DOHH2 (cell line): ENCODE data around the gene PHF21B.

Experiments used
- H3F3A ChIP-seq: fragments of 200-600 bp; sonication (generic), shearing (Covaris generic); 2 replicates; pipeline ENCODE4 v1.6.0; 2016; ENCODE audit warnings: antibody characterized with exemption, mild to moderate bottlenecking; ENCODE audit not compliant: control insufficient read depth, insufficient read depth
- H3K27ac ChIP-seq: fragments of 200-600 bp; sonication (generic); 2 replicates; pipeline ENCODE4 v1.5.1; 2014; ENCODE audit warnings: low read depth, mild to moderate bottlenecking, low read length, moderate library complexity
- H3K27me3 ChIP-seq: fragments of 200-600 bp; sonication (generic); 2 replicates; pipeline ENCODE4 v1.6.1; 2014; ENCODE audit warnings: mild to moderate bottlenecking, low read length, mixed read lengths; ENCODE audit not compliant: control insufficient read depth
- H3K36me3 ChIP-seq: fragments of 200-600 bp; sonication (generic); 2 replicates; pipeline ENCODE4 v1.6.1; 2014; ENCODE audit warnings: mild to moderate bottlenecking, low read length, moderate library complexity, mixed read lengths; ENCODE audit not compliant: control insufficient read depth
- H3K4me1 ChIP-seq: fragments of 200-600 bp; sonication (generic); 2 replicates; pipeline ENCODE4 v1.6.1; 2014; ENCODE audit warnings: mild to moderate bottlenecking, low read length, mixed read lengths; ENCODE audit not compliant: control insufficient read depth
- H3K4me2 ChIP-seq: fragments of 200-600 bp; sonication (generic); 2 replicates; pipeline ENCODE4 v1.6.0; 2014; ENCODE audit warnings: mild to moderate bottlenecking, low read length, moderate library complexity
- H3K4me3 ChIP-seq: fragments of 200-600 bp; sonication (generic); 2 replicates; pipeline ENCODE4 v1.5.1; 2014; ENCODE audit warnings: mild to moderate bottlenecking, low read length, mixed read lengths
- H3K79me2 ChIP-seq: fragments of 200-600 bp; sonication (generic); 2 replicates; pipeline ENCODE4 v1.6.1; 2014; ENCODE audit warnings: mild to moderate bottlenecking, low read length, mixed read lengths; ENCODE audit not compliant: control insufficient read depth
- H3K9me2 ChIP-seq: fragments of 200-600 bp; sonication (generic); replicated peaks from 2 replicates; pipeline ENCODE4 v1.6.1; 2014; ENCODE audit warnings: mild to moderate bottlenecking, low read length, mixed read lengths; ENCODE audit not compliant: control insufficient read depth
- H3K9me3 ChIP-seq: fragments of 200-600 bp; sonication (generic); 2 replicates; pipeline ENCODE4 v1.6.1; 2014; ENCODE audit warnings: antibody characterized with exemption, low read length, mixed read lengths; ENCODE audit not compliant: control insufficient read depth, insufficient read depth
- H4K20me1 ChIP-seq: fragments of 200-600 bp; sonication (generic); 2 replicates; pipeline ENCODE4 v1.6.0; 2014; ENCODE audit warnings: low read depth, mild to moderate bottlenecking, antibody characterized with exemption, low read length, moderate library complexity; ENCODE audit not compliant: control insufficient read depth, insufficient read depth
- EZH2phosphoT487 ChIP-seq: fragments of 200-600 bp; sonication (generic); IDR thresholded peaks from 2 replicates; pipeline ENCODE4 v1.6.1; 2017; ENCODE audit warnings: borderline replicate concordance, mild to moderate bottlenecking, antibody characterized with exemption, low read length, moderate library complexity, mixed read lengths
- TF ChIP-seq, protein P1 (sequence below): fragments of 200-600 bp; sonication (generic); IDR thresholded peaks from one replicate; pipeline ENCODE4 v1.5.1; 2014; ENCODE audit warnings: antibody characterized with exemption, mild to moderate bottlenecking, low read depth, low read length; ENCODE audit not compliant: poor library complexity, severe bottlenecking

The PHF21B gene

GRCh38 chr22:44982445-44982844 is 27.4 kb downstream of the PHF21B start:
- Histone ChIP-seq H3K79me2 (no peaks in the 10 kb centered on the region), H3K36me3 (no peaks in the 10 kb centered on the region), H3K9me3 (peaks cover 8% of the 10 kb centered on the region; the same call in 1 of the 2 replicates), H3F3A (no peaks in the 10 kb centered on the region), H3K9me2 (no peaks in the 10 kb centered on the region), H3K4me3 (no peak overlapping the region), H3K27me3 (no peaks in the 10 kb centered on the region), H3K4me1 (peaks cover 4% of the 10 kb centered on the region; the same call in 1 of the 2 replicates), H3K4me2 (no peak overlapping the region), H3K27ac (no peak overlapping the region), H4K20me1 (no peaks in the 10 kb centered on the region)
- TF ChIP-seq, protein P1, sequence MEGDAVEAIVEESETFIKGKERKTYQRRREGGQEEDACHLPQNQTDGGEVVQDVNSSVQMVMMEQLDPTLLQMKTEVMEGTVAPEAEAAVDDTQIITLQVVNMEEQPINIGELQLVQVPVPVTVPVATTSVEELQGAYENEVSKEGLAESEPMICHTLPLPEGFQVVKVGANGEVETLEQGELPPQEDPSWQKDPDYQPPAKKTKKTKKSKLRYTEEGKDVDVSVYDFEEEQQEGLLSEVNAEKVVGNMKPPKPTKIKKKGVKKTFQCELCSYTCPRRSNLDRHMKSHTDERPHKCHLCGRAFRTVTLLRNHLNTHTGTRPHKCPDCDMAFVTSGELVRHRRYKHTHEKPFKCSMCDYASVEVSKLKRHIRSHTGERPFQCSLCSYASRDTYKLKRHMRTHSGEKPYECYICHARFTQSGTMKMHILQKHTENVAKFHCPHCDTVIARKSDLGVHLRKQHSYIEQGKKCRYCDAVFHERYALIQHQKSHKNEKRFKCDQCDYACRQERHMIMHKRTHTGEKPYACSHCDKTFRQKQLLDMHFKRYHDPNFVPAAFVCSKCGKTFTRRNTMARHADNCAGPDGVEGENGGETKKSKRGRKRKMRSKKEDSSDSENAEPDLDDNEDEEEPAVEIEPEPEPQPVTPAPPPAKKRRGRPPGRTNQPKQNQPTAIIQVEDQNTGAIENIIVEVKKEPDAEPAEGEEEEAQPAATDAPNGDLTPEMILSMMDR = no peak
- TF ChIP-seq EZH2phosphoT487 = no peak

- Histone ChIP-seq H3K4me2 (no peak overlapping the region), H3K4me1 (peaks cover 4% of the 10 kb centered on the region; the same call in 1 of the 2 replicates), H3K27ac (no peak overlapping the region), H3K36me3 (no peaks in the 10 kb centered on the region), H3F3A (no peaks in the 10 kb centered on the region), H3K4me3 (no peak overlapping the region), H3K9me2 (no peaks in the 10 kb centered on the region), H3K27me3 (no peaks in the 10 kb centered on the region), H3K79me2 (no peaks in the 10 kb centered on the region), H3K9me3 (peaks cover 8% of the 10 kb centered on the region; the same call in 1 of the 2 replicates), H4K20me1 (no peaks in the 10 kb centered on the region)
- no peak for TF ChIP-seq EZH2phosphoT487
- TF ChIP-seq, protein P1 = no peak
Observed at GRCh38 chr22:44981857-44982256, 27.9 kb downstream of the PHF21B start.

GRCh38 chr22:44979154-44979553 is 30.7 kb downstream of the PHF21B start:
- H3F3A ChIP-seq = no peaks in the 10 kb centered on the region
- H3K9me2 ChIP-seq = no peaks in the 10 kb centered on the region
- no peak overlapping the region for H3K4me3 ChIP-seq
- no peaks in the 10 kb centered on the region for H3K27me3 ChIP-seq
- H4K20me1 ChIP-seq = peaks cover 10% of the 10 kb centered on the region
- no peaks in the 10 kb centered on the region for H3K79me2 ChIP-seq
- no peak overlapping the region for H3K27ac ChIP-seq
- no peaks in the 10 kb centered on the region for H3K36me3 ChIP-seq
- H3K4me1 ChIP-seq = peaks cover 4% of the 10 kb centered on the region; the same call in 1 of the 2 replicates
- no peak overlapping the region for H3K4me2 ChIP-seq
- peaks cover 3% of the 10 kb centered on the region; the same call in 1 of the 2 replicates for H3K9me3 ChIP-seq
- TF ChIP-seq, protein P1 = no peak
- no peak for TF ChIP-seq EZH2phosphoT487
